Measurements from ENCODE around the gene SPDYA.

The SPDYA gene

DNA sequence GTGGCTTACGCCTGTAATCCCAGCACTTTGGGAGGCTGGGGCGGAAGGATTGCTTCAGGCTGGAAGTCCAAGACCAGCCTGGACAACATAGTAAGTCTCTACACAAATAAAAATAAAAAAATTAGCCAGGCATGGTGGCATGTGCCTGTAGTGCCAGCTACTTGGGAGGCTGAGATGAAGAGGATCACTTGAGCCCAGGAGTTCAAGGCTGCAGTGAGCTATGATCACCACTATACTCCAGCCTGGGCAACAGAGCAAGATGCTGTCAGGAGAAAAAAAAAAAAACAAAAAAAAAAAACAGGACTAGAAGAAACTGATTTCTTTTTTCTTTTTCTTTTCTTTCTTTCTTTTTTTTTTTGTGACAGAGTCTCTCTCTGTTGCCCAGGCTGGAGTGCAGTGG is 13.6 kb downstream of the SPDYA start:
- TF ChIP-seq, protein P1, sequence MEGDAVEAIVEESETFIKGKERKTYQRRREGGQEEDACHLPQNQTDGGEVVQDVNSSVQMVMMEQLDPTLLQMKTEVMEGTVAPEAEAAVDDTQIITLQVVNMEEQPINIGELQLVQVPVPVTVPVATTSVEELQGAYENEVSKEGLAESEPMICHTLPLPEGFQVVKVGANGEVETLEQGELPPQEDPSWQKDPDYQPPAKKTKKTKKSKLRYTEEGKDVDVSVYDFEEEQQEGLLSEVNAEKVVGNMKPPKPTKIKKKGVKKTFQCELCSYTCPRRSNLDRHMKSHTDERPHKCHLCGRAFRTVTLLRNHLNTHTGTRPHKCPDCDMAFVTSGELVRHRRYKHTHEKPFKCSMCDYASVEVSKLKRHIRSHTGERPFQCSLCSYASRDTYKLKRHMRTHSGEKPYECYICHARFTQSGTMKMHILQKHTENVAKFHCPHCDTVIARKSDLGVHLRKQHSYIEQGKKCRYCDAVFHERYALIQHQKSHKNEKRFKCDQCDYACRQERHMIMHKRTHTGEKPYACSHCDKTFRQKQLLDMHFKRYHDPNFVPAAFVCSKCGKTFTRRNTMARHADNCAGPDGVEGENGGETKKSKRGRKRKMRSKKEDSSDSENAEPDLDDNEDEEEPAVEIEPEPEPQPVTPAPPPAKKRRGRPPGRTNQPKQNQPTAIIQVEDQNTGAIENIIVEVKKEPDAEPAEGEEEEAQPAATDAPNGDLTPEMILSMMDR (IDR thresholded peaks at IDR 0.05; ENCODE audit: control insufficient read depth, extremely low read depth, insufficient read depth) = no peak
- no peak overlapping the region for H3K4me3 ChIP-seq (ENCODE audit: low read depth, low read length)
- DNase-seq (ENCODE audit: low read depth) = no peak

DNA sequence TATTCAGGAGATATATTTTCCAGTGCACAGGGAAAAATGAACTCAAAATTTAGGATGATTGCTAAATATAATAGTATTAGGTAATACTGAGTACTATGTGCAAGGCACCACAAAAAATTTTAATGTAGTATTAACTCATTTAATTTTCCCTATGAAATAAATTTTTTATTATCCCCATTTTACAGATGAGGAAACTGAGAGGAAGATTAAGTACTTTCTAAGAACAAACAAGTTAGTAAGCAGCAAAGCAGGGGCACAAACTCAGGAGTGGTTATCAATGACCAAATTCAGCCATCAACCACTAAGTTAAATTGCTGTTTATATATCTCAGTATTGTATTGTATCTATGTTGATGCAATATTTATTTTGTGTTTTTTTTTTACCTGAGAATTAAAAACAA is 14.2 kb downstream of the SPDYA start:
- H3K4me3 ChIP-seq (ENCODE audit: low read depth, low read length) = no peak overlapping the region
- TF ChIP-seq, protein P1 (IDR thresholded peaks at IDR 0.05; ENCODE audit: control insufficient read depth, extremely low read depth, insufficient read depth) = no peak
- DNase-seq (ENCODE audit: low read depth) = no peak

DNA sequence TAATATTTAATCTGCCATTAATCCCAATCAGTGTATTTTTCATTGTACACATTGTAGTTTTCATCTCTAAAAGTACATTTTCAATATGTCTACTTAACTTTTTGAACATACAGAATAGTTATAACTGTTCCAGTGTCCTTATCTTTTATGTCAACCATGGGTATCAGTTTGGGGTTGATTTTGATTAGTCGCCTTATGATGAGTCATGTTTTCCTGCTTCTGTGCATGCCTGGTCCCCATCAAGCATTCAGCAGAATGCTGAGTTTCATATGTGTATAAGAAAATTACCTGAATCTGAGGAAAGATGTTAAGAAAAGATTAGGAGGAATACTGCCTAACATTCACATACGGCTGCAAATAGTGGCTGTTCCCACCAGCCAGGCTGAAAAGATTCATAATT is 17.7 kb downstream of the SPDYA start:
- TF ChIP-seq, protein P1 (IDR thresholded peaks at IDR 0.05; ENCODE audit: control insufficient read depth, extremely low read depth, insufficient read depth) = no peak
- no peak for DNase-seq (ENCODE audit: low read depth)

DNA sequence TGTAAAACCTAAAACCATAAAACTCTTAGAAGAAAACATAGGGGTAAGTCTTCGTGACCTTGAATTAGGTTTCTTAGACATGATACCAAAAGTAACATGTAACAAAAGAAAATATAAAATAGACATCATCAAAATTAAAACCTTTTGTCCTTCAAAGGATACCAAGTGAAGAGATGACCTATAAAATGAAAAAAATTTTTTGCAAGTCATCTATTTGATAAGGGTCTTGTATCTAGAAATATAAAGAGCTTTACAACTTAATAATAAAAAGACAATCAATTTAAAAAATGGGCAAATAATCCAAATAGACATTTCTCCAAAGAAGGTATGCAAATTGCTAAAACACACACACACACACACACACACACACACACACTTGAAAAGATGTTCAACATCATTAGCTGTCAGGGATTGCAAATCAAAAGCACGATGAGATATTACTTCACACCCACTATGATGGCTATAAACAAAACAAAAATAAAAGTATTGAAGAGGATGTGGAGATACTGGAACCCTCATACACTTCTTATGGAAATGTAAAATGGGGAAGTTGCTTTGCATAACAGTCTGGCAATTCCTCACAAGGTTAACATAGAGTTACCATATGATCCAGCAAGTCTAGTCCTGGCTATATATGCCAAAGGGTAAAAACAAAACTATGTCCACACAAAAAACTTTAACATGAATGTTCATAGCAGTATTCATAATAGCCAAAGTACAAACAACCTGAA is 23.3 kb downstream of the SPDYA start:
- H3K4me3 ChIP-seq (ENCODE audit: low read depth, low read length) = no peak overlapping the region
- no peak for DNase-seq (ENCODE audit: low read depth)
- TF ChIP-seq, protein P1 (IDR thresholded peaks at IDR 0.05; ENCODE audit: control insufficient read depth, extremely low read depth, insufficient read depth) = no peak

More for the DNA sequence above, 17.7 kb downstream of the SPDYA start:
- H3K4me3 ChIP-seq (ENCODE audit: low read depth, low read length) = no peak overlapping the region

DNA sequence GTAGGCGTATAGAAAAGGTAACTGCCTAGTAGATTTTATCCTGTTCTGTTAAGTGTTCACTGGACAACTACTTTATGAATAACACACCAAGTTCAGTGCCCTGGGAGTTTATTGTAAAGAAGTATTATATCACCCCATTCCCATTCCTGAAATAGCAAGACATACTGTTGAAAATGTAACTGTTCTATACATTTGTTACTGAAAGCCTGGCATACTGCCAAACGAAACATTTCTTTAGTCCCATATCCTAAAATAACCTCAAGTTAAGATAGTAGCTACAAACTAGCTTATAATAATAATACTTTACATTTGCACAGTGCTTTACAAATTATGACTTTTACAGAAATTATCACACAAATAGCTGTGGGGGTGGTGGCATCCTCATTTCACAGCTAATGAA is 25.1 kb downstream of the SPDYA start:
- no peak overlapping the region for H3K4me3 ChIP-seq (ENCODE audit: low read depth, low read length)
- TF ChIP-seq, protein P1 (IDR thresholded peaks at IDR 0.05; ENCODE audit: control insufficient read depth, extremely low read depth, insufficient read depth) = no peak
- no peak for DNase-seq (ENCODE audit: low read depth)

DNA sequence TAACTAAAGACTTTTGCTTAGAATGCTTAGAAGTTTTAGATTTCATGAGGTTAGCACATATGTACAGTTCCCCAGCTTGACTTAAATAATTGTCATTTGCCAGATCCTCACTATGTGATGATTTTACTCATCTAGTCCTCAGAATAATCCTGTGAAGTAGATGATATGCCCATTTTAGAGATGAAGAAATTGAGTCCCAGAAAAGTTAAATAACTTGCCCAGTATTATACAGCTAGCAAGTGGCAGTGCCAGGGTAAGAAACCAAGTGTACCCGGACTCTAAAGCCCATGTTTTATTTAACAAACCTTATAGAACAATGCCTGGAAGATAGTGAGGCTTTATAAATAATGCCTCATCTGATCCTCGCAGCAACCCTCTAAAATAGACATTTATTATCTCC is 28.3 kb downstream of the SPDYA start:
- H3K4me3 ChIP-seq (ENCODE audit: low read depth, low read length) = no peak overlapping the region
- TF ChIP-seq, protein P1 (IDR thresholded peaks at IDR 0.05; ENCODE audit: control insufficient read depth, extremely low read depth, insufficient read depth) = no peak
- DNase-seq (ENCODE audit: low read depth) = no peak

DNA sequence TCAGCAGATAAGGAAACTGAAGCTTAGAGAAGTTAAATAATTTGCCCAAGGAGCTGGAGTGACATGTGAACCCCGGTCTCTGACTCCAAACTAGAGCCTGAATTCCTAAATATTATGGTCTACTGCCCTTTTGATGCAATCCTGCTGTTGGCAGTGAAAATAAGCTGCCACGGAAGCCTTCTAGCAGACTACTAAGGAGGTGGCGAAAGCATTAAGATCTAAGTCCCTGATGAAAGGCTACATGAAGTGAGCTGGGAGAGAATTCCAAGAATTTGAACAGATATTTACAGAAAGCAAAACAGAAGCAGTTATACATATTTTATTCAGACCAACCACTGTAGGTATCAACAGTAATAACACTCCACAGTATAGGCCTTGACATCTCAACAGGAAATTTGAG is 31.4 kb downstream of the SPDYA start:
- TF ChIP-seq, protein P1 (IDR thresholded peaks at IDR 0.05; ENCODE audit: control insufficient read depth, extremely low read depth, insufficient read depth) = no peak
- no peak for DNase-seq (ENCODE audit: low read depth)
- H3K4me3 ChIP-seq (ENCODE audit: low read depth, low read length) = no peak overlapping the region
